Putamen (tissue), 1 donor: ENCODE data around the gene FOXO6.

ENCODE experiments used
- DNase-seq: peaks from one replicate; pipeline ENCODE4 v3.0.0-alpha.2; 2016; ENCODE audit warnings: low spot score

The FOXO6 gene

DNA sequence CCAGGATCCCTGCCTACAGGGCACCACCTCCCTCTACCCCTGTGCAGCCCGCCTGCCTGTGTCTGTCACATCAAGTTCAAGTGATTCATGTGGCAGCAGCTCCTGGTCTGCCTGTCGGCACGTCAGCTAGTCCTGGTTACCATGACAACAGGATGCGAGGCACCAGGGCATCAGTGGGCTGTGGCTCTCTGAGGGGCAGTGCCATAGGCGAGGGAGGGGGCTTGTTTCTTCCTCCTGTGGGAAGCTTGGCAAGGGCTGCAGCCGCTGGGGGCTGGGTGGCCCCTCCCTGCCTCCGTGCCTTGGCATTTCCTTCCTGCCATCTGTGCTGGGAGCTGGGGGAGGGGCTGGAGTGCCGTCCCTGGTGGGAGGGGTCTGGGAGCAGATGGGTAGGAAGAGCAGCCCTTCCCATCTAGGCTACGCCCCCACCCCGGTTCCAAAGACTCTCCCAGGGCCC, 43.1 kb downstream of the FOXO6 start:
- DNase-seq: no peak

GRCh38 chr1:41407664-41408252, 46.5 kb downstream of the FOXO6 start:
- DNase-seq: no peak

GRCh38 chr1:41408691-41409090, 47.5 kb downstream of the FOXO6 start:
- DNase-seq: no peak

DNA sequence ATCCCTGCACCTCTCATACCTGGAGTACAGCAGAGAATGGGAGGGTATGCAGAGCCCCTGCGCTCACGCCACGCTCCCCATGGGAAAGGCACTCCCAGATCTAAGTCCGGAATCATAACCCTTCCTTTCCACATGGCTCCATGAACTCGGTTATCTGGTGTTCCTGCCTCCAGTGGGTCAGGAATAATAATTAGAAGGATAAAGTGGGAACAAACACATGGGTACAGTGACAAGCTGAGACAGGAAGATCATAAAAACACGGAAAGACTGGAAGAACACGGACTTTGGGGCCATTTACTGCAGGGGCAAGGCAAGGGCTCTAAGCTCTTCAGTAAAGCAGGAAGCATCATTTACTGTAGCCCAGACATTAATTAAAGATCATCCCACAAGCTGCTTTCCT, 48.6 kb downstream of the FOXO6 start:
- DNase-seq: no peak

GRCh38 chr1:41410462-41410861, 49.2 kb downstream of the FOXO6 start:
- no peak for DNase-seq

DNA sequence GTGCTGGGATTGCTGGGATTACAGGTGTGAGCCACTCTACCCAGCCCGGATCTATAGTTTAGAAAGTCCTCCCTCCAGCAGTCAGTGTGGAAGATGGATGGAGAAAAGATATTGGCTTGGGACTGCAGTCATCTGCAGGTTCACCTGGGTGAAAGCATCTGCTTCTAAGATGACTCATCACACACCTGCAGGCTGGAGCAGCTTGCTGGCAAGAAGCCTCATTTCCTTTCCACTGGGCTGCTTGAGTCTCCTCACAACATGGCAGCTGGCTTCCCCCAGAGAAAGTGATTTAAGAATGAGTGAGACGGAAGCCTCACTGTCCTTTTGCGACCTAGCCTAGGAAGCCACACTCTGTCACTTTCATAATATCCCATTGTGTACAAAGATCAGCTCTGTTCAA, 50.0 kb downstream of the FOXO6 start:
- no peak for DNase-seq

GRCh38 chr1:41412748-41413147, 51.5 kb downstream of the FOXO6 start:
- no peak for DNase-seq

- DNase-seq: no peak
Measured at GRCh38 chr1:41413748-41414281, 52.6 kb downstream of the FOXO6 start.

- no peak for DNase-seq
Measured at GRCh38 chr1:41414296-41414695, 53.1 kb downstream of the FOXO6 start.

- DNase-seq: no peak
Measured at GRCh38 chr1:41414716-41415306, 53.6 kb downstream of the FOXO6 start.

GRCh38 chr1:41416081-41416480, 54.8 kb downstream of the FOXO6 start:
- no peak for DNase-seq

DNA sequence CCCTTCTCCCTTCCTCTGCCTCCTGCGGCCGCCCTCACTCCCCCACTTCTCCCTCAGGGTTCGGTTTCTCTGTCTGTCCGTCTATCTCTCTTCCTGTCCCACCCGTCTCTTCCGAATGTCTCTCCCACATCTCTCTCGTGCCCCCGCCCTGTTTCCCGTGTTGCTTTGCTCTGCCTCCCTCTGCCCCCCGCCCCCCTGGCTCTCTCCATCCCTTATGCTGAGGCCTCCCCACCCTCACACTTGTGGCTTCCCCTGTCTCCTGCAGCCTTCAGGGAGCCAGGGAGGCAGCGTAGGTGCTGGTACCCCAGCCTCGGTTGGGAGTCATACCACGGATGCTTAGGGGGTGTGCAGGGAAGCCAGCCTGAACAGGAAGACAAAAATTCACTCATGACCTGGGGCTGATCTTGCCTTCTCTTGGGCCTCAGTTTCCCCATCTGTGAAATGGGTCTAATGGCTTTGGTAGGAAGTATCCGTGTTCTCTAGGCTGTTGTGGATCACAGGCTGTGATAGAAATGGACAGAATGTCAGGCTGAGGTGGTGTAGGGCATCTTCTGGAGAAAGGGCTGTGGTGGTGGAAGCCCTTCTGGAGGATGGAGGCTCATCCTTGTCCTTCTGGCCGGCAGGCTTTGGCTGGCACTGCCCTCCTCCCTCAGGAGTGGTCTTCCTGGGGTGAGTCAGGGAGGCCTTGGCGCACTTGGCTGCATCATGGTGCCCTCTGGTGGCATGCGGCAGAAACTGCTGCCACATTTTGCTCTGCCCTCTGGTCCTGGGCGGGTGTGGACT, 55.5 kb downstream of the FOXO6 start:
- peak; percentile 41 for DNase-seq

GRCh38 chr1:41417335-41417682, 56.1 kb downstream of the FOXO6 start:
- DNase-seq: no peak

DNA sequence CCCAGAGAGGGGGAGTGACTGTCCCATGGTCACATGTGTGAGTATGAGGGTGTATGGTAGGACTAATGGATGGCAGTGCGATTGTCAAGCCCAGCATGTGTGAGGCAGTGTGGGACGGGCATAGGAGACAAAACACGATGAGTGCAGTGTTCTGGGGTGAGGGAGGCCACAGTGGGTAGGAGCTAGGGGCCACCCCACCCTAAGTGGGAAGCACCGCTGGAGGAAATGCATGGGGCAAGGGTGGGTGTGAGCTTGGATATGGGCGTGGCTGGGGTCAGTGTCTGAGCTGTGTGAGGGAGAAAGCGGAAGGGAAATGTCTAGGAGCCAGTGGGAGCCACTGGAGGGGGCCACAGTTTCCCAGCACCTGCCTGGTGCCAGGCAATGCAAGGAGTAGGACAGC, 56.5 kb downstream of the FOXO6 start:
- no peak for DNase-seq

- DNase-seq: no peak
Measured at GRCh38 chr1:41418857-41419583, 57.8 kb downstream of the FOXO6 start.

DNA sequence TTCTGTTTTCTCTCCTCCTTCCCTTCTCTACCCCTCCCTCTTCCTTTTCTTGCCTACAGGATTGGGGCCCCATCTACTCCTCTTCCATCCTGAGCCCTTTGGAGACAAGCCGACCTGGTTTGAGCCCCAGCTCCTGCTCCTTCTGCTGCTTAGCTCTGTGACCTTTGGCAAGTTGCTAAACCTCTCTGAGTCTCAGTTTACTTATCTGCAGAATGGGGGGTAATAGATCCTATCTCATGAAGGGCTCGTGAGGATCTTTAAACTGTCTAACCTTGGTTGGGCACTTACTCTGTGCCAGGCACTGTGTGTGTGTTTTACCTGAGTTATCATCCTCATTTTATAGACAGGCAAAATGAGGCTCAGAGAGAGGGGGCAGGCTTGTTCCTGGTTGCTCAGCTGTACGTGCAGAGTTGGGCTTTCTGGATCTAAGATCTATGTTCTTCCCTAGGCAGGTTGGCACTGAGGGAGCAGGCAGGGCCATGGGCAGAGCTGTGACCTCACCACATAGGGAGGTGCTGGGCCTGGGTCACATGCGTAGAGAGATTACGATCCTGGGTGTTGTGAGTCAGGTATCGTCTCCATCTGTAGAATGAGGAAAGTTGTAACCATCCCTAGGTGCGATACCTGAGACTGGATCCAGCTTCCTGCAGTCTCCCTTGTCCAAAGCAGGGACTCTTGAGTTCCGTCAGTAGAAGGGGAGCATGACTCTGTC, 58.5 kb downstream of the FOXO6 start:
- no peak for DNase-seq

DNA sequence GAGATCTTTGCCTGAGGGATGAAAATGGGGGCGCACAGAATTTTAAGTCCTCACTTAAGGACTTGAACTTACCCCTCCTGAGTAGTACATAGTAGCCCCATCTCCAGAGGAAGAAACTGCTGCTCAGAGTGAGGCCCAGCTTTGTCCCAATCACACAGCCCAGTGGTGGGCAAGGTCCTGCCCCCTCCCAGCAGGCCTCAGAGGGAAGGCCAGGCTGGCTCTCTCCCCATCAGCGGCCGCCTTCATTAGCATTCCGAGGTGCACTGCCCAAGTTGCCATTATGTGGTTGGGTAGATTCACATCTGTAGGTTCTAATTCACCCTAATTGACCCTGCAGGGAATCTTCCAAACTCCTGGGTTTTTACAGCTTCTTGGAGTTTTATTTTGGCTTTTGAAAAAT, 59.1 kb downstream of the FOXO6 start:
- DNase-seq: no peak

- DNase-seq: no peak
Measured at GRCh38 chr1:41420860-41421259, 59.6 kb downstream of the FOXO6 start.

DNA sequence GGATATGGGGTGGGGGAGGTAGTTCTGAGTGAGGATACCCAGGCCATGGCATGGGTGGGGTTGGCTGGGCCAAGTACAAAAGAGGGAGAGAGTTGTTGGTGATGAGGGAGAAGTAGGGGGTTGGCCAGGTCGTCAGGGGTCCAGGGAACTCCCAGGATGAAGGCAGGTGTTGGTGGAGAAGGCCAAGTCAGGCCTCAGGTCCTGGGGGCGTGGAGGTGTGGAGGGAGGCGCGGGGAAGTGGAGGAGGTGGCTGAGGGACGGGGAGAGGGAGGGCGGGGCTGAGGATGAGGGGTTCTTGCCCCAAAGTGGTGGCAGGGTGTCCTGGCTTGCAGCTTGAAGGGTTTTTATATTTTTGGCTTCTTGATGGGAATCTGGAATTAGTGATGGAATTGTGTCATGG, 61.1 kb downstream of the FOXO6 start:
- DNase-seq: no peak

- no peak for DNase-seq
Measured at GRCh38 chr1:41423511-41424191, 62.4 kb downstream of the FOXO6 start.

DNA sequence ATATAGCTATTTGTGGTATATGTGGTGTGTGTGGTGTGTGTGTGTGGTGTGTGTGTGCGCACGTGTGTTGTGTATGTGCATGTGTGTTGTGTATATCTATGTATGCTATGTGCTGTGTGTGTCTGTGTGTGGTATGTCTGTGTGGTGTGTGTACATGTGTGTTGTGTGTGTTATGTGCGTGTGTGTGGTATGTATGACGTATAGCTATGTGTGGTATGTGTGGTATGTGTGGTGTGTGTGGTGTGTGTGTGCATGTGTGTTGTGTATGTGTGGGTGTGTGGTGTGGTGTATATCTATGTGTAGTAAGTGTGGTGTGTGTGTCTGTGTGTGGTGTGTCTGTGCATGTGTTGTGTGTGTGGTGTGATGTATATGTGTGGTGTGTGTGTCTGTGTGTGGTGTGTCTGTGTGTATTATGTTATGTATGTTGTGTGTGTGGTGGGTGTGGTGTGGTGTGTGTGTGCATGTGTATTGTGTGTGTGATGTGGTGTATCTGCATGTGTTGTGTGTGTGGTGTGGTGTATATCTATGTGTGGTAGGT, 63.4 kb downstream of the FOXO6 start:
- DNase-seq: no peak
